ENCODE results near the gene COX6B2.
A peak's percentile ranks its signal among the peaks of the same experiment; 100 is the strongest.

The COX6B2 gene

DNA sequence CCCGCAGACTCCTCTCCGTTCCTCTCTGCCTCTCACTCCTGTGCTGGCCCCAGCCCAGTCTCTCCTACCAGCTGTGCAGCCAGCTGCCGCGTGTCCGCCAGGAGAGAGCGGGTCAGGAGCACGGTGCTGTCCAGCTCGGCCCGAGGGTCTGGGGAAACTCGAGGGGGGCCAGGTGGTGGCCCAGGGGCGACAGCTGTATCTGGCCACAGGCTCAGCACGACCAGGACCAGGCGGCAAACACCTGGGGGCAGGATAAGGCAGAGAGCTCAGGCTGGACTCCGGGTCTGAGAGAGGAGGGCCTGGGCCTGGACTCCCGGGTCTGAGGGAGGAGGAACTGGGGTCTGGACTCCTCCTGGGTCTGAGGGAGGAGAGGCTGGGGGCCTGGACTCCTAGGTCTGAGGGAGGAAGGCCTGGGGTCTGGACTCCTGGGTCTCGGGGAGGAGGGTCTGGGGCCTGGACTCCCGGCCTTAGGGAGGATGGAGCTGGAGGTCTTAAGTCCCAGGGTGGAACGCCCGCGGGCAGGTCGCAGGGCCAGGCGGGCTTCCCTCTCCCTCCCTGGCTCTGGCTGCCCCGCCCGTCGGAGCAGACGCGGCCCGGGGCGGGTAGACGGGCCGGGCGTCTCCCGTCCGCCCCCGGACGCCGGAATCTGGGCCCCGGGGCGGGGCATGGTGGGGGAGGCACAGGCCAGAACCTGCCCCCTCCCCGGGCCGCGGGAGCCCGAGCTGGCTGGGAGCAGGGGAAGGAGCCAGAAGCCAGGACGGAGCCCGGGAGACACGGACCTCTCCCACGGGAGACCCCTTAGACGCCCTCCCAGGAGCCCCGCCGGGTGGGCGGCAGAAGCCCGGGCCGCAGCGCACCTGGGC, 14.4 kb upstream of the COX6B2 start:
- no peak overlapping the region for H3K27ac ChIP-seq (ENCODE audit: low read depth, low read length)
- H3K4me1 ChIP-seq (ENCODE audit: insufficient read depth, low read length): peaks cover 15% of the 10 kb centered on the region
- 14% methylated on average over 54 of the region's 54 CpGs for WGBS
- peak overlapping the region; percentile 54 for H3K4me3 ChIP-seq (ENCODE audit: low read length)
- peak overlapping the region; percentile 36 for H3K9ac ChIP-seq (ENCODE audit: low read depth, low read length)
- no peaks in the 10 kb centered on the region for H3K36me3 ChIP-seq (ENCODE audit: insufficient read depth, low read length)
- no peaks in the 10 kb centered on the region for H3K9me3 ChIP-seq (ENCODE audit: insufficient read depth, low read depth, low read length)
- H3K27me3 ChIP-seq (ENCODE audit: insufficient read depth, low read length): peaks cover 47% of the 10 kb centered on the region

DNA sequence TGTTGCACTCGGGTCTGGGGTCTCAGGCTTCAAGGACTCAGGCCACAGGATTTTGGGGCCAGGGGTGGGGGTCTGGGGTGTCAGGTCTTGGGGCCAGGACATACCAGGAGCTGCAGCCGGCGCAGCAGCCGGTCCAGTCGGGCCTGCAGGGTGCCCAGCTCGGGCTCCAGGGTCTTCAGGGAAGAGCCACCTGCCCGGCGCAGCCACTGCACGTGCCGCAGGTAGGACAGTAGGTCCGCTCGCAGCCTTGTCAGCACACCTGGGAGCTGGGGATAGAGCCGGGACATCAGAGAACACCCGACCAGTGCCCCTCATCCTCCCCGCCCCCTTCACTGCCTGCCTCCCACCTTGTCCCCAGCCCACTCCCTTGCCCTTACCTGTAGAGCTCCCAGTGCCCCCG, 13.6 kb upstream of the COX6B2 start:
- Histone ChIP-seq H3K27ac (ENCODE audit: low read depth, low read length) (no peak overlapping the region), H3K27me3 (ENCODE audit: insufficient read depth, low read length) (peaks cover 41% of the 10 kb centered on the region), H3K9ac (ENCODE audit: low read depth, low read length) (no peak overlapping the region), H3K36me3 (ENCODE audit: insufficient read depth, low read length) (no peaks in the 10 kb centered on the region), H3K9me3 (ENCODE audit: insufficient read depth, low read depth, low read length) (no peaks in the 10 kb centered on the region), H3K4me3 (ENCODE audit: low read length) (no peak overlapping the region), H3K4me1 (ENCODE audit: insufficient read depth, low read length) (peaks cover 9% of the 10 kb centered on the region; the same call in 1 of the 2 replicates)
- WGBS: 90% methylated on average over 16 of the region's 16 CpGs

- H3K4me3 ChIP-seq (ENCODE audit: low read length): no peak overlapping the region
- H3K9me3 ChIP-seq (ENCODE audit: insufficient read depth, low read depth, low read length): no peaks in the 10 kb centered on the region
- H3K27me3 ChIP-seq (ENCODE audit: insufficient read depth, low read length): peaks cover 30% of the 10 kb centered on the region
- no peaks in the 10 kb centered on the region for H3K36me3 ChIP-seq (ENCODE audit: insufficient read depth, low read length)
- H3K27ac ChIP-seq (ENCODE audit: low read depth, low read length): no peak overlapping the region
- H3K9ac ChIP-seq (ENCODE audit: low read depth, low read length): no peak overlapping the region
- H3K4me1 ChIP-seq (ENCODE audit: insufficient read depth, low read length): peaks cover 5% of the 10 kb centered on the region; the same call in 1 of the 2 replicates
- 89% methylated on average over 1 of the region's 3 CpGs for WGBS
Observed at GRCh38 chr19:55366790-55367189, 12.3 kb upstream of the COX6B2 start.

DNA sequence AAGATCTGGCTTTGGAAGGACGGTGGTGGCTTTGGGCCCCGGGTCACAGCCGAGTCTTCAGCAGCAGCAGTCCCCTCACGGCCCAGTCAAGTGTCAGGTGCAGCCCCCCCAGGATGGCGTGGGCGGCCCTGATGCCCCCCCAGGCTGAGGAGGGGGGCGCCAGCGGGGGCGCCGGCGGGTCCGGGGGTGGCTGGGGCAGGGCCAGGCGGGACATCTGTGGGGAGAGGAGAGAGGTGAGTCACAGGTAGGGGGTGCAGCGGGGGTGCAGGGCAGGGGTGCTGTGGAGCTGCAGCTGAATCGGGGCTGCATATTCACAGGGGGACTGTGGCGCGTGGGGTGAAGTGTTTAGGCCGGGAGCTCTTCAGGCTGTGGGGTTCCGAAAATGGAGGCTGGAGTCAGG, 11.4 kb upstream of the COX6B2 start:
- WGBS: 86% methylated on average over 19 of the region's 19 CpGs
- Histone ChIP-seq H3K27me3 (ENCODE audit: insufficient read depth, low read length) (peaks cover 22% of the 10 kb centered on the region), H3K4me3 (ENCODE audit: low read length) (no peak overlapping the region), H3K36me3 (ENCODE audit: insufficient read depth, low read length) (no peaks in the 10 kb centered on the region), H3K9ac (ENCODE audit: low read depth, low read length) (no peak overlapping the region), H3K27ac (ENCODE audit: low read depth, low read length) (no peak overlapping the region), H3K4me1 (ENCODE audit: insufficient read depth, low read length) (peaks cover 5% of the 10 kb centered on the region; the same call in 1 of the 2 replicates), H3K9me3 (ENCODE audit: insufficient read depth, low read depth, low read length) (no peaks in the 10 kb centered on the region)

GRCh38 chr19:55365245-55365644, 10.7 kb upstream of the COX6B2 start:
- H3K36me3 ChIP-seq (ENCODE audit: insufficient read depth, low read length): no peaks in the 10 kb centered on the region
- peaks cover 16% of the 10 kb centered on the region for H3K27me3 ChIP-seq (ENCODE audit: insufficient read depth, low read length)
- H3K9ac ChIP-seq (ENCODE audit: low read depth, low read length): no peak overlapping the region
- H3K9me3 ChIP-seq (ENCODE audit: insufficient read depth, low read depth, low read length): no peaks in the 10 kb centered on the region
- no peak overlapping the region for H3K27ac ChIP-seq (ENCODE audit: low read depth, low read length)
- 79% methylated on average over 8 of the region's 8 CpGs for WGBS
- H3K4me1 ChIP-seq (ENCODE audit: insufficient read depth, low read length): peaks cover 5% of the 10 kb centered on the region; the same call in 1 of the 2 replicates
- no peak overlapping the region for H3K4me3 ChIP-seq (ENCODE audit: low read length)

DNA sequence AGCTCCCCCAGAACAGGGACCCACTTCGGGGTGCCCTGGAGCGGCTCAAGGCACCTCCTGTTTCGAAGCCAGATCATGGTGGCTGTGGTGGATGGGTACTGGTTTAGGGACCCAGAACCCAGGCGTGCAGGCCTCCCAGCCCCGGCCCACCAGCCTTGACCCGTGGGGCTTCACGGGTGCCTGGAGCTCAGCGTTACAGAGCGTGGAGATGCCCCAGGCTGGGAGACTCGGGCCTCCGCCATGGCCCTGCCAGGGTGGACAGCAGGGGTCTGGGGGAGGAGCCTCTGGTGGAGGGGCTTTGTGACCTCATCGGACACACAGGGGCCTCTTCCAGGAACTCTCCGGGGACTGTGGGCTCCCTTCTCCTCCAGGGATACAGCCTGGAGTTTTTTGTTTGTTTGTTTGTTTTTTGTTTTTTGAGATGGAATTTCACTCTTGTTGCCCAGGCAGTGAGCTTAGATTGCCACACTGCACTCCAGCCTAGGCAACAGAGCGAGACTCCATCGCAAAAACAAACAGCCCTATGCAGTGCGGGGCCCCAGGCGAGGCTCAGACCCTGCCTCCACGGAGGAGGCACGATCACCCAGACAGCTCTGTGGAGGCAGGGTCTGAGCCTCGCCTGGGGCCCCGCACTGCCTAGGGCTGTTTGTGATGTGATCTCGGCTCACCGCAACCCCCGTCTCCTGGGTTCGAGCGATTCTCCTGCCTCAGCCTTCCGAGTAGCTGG, 8.6 kb upstream of the COX6B2 start, which contains the start of gene GARIN5B:
Gene GARIN5B (minus strand): TSS at position 271 of the 727 bp plus-strand sequence. CDS start 194 bp downstream, at position 77.
- Histone ChIP-seq H3K27ac (ENCODE audit: low read depth, low read length) (no peak within 1 kb of the TSS), H3K4me1 (ENCODE audit: insufficient read depth, low read length) (no peaks in the 10 kb centered on the region), H3K36me3 (ENCODE audit: insufficient read depth, low read length) (no peaks in the 10 kb centered on the region), H3K4me3 (ENCODE audit: low read length) (no peak within 1 kb of the TSS), H3K9ac (ENCODE audit: low read depth, low read length) (no peak within 1 kb of the TSS), H3K27me3 (ENCODE audit: insufficient read depth, low read length) (peaks cover 4% of the 10 kb centered on the region), H3K9me3 (ENCODE audit: insufficient read depth, low read depth, low read length) (no peaks in the 10 kb centered on the region)
- 67% methylated on average over 27 of the region's 27 CpGs for WGBS

- no peaks in the 10 kb centered on the region for H3K4me1 ChIP-seq (ENCODE audit: insufficient read depth, low read length)
- 73% methylated on average over 38 of the region's 38 CpGs for WGBS
Observed at GRCh38 chr19:55362174-55362989, 7.9 kb upstream of the COX6B2 start.

GRCh38 chr19:55360902-55361301, 6.4 kb upstream of the COX6B2 start:
- H3K27me3 ChIP-seq (ENCODE audit: insufficient read depth, low read length): peaks cover 11% of the 10 kb centered on the region
- 85% methylated on average over 16 of the region's 16 CpGs for WGBS
- no peaks in the 10 kb centered on the region for H3K36me3 ChIP-seq (ENCODE audit: insufficient read depth, low read length)
- no peak overlapping the region for H3K9ac ChIP-seq (ENCODE audit: low read depth, low read length)
- no peak overlapping the region for H3K4me3 ChIP-seq (ENCODE audit: low read length)
- no peak overlapping the region for H3K27ac ChIP-seq (ENCODE audit: low read depth, low read length)
- no peaks in the 10 kb centered on the region for H3K9me3 ChIP-seq (ENCODE audit: insufficient read depth, low read depth, low read length)
- no peaks in the 10 kb centered on the region for H3K4me1 ChIP-seq (ENCODE audit: insufficient read depth, low read length)

More at GRCh38 chr19:55362174-55362989, 7.9 kb upstream of the COX6B2 start:
- H3K36me3 ChIP-seq (ENCODE audit: insufficient read depth, low read length): no peaks in the 10 kb centered on the region
- H3K27me3 ChIP-seq (ENCODE audit: insufficient read depth, low read length): peaks cover 2% of the 10 kb centered on the region; the same call in 1 of the 2 replicates
- no peak overlapping the region for H3K27ac ChIP-seq (ENCODE audit: low read depth, low read length)
- no peaks in the 10 kb centered on the region for H3K9me3 ChIP-seq (ENCODE audit: insufficient read depth, low read depth, low read length)
- no peak overlapping the region for H3K4me3 ChIP-seq (ENCODE audit: low read length)
- no peak overlapping the region for H3K9ac ChIP-seq (ENCODE audit: low read depth, low read length)

- WGBS: 89% methylated on average over 31 of the region's 32 CpGs
Observed at GRCh38 chr19:55358943-55359908, 4.7 kb upstream of the COX6B2 start.

GRCh38 chr19:55358493-55358892, 4.0 kb upstream of the COX6B2 start:
- Histone ChIP-seq H3K36me3 (ENCODE audit: insufficient read depth, low read length) (no peaks in the 10 kb centered on the region), H3K27me3 (ENCODE audit: insufficient read depth, low read length) (peaks cover 28% of the 10 kb centered on the region), H3K4me3 (ENCODE audit: low read length) (no peak overlapping the region), H3K9me3 (ENCODE audit: insufficient read depth, low read depth, low read length) (no peaks in the 10 kb centered on the region), H3K4me1 (ENCODE audit: insufficient read depth, low read length) (no peaks in the 10 kb centered on the region), H3K27ac (ENCODE audit: low read depth, low read length) (no peak overlapping the region), H3K9ac (ENCODE audit: low read depth, low read length) (no peak overlapping the region)
- WGBS: 92% methylated on average over 19 of the region's 19 CpGs

More at GRCh38 chr19:55358943-55359908, 4.7 kb upstream of the COX6B2 start:
- no peak overlapping the region for H3K27ac ChIP-seq (ENCODE audit: low read depth, low read length)
- no peaks in the 10 kb centered on the region for H3K36me3 ChIP-seq (ENCODE audit: insufficient read depth, low read length)
- peaks cover 23% of the 10 kb centered on the region for H3K27me3 ChIP-seq (ENCODE audit: insufficient read depth, low read length)
- no peak overlapping the region for H3K9ac ChIP-seq (ENCODE audit: low read depth, low read length)
- H3K9me3 ChIP-seq (ENCODE audit: insufficient read depth, low read depth, low read length): no peaks in the 10 kb centered on the region
- H3K4me1 ChIP-seq (ENCODE audit: insufficient read depth, low read length): no peaks in the 10 kb centered on the region
- no peak overlapping the region for H3K4me3 ChIP-seq (ENCODE audit: low read length)
